Neural progenitor cell (in vitro differentiated cells): ENCODE measurements around the gene NOC3L.

ENCODE experiments used
- EZH2phosphoT487 ChIP-seq: fragments of 200-600 bp; sonication (generic); IDR thresholded peaks from 2 replicates; pipeline ENCODE4 v1.6.1; 2017; ENCODE audit warnings: antibody characterized with exemption
- TF ChIP-seq, protein P1 (sequence below): fragments of 200-600 bp; sonication (generic); IDR thresholded peaks from 2 replicates; pipeline ENCODE4 v1.5.1; 2017; ENCODE audit warnings: antibody characterized with exemption, mild to moderate bottlenecking

DNA sequence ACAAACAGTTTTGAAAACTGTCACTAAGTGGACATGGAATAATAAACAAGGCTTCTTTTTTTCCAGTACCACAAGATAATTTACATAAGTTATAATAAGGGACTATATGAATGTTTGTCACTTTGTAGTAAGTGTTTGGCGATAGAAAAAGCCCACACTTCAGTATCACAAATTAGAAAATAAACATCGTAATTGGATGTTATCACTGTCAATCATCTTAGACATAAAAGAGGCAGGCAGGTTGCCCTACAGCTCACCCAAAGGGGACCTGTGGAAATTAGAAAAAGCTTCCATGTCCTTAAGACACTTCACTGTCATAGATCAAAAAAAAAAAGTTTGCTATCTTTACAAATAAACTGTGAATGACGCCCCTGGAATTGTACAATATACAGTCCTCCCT lies 3.6 kb upstream of the NOC3L start:
- no peak for TF ChIP-seq EZH2phosphoT487
- TF ChIP-seq, protein P1, sequence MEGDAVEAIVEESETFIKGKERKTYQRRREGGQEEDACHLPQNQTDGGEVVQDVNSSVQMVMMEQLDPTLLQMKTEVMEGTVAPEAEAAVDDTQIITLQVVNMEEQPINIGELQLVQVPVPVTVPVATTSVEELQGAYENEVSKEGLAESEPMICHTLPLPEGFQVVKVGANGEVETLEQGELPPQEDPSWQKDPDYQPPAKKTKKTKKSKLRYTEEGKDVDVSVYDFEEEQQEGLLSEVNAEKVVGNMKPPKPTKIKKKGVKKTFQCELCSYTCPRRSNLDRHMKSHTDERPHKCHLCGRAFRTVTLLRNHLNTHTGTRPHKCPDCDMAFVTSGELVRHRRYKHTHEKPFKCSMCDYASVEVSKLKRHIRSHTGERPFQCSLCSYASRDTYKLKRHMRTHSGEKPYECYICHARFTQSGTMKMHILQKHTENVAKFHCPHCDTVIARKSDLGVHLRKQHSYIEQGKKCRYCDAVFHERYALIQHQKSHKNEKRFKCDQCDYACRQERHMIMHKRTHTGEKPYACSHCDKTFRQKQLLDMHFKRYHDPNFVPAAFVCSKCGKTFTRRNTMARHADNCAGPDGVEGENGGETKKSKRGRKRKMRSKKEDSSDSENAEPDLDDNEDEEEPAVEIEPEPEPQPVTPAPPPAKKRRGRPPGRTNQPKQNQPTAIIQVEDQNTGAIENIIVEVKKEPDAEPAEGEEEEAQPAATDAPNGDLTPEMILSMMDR = no peak
